HG03095 (cell line): ENCODE results near the gene SYNE3.

Source experiments
- ATAC-seq: cut with Tn5 transposase; IDR thresholded peaks from one replicate; pipeline ENCODE4 v1.9.1; 2021; ENCODE audit warnings: moderate library complexity; ENCODE audit not compliant: unreplicated experiment

The SYNE3 gene

DNA sequence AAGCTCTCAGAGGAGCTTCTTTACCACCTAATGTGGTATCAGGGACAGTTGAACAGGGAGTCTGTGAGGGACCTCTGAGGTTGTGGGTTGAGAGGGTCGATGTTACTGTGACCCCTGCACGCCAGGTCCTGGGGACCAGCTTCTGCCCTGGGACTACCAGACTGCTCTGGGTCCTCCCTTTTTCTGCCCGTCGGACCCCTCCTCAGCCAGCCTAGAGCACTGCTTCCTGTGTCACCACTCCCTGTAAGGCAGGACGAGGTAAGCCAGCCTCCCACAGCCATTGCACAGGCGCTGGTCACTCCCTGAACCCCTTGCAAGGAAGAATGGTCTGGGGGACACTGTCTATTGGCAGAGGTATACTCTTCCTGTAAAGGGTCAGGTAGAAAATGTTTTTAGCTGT, 38.1 kb downstream of the SYNE3 start:
- ATAC-seq, result no peak

DNA sequence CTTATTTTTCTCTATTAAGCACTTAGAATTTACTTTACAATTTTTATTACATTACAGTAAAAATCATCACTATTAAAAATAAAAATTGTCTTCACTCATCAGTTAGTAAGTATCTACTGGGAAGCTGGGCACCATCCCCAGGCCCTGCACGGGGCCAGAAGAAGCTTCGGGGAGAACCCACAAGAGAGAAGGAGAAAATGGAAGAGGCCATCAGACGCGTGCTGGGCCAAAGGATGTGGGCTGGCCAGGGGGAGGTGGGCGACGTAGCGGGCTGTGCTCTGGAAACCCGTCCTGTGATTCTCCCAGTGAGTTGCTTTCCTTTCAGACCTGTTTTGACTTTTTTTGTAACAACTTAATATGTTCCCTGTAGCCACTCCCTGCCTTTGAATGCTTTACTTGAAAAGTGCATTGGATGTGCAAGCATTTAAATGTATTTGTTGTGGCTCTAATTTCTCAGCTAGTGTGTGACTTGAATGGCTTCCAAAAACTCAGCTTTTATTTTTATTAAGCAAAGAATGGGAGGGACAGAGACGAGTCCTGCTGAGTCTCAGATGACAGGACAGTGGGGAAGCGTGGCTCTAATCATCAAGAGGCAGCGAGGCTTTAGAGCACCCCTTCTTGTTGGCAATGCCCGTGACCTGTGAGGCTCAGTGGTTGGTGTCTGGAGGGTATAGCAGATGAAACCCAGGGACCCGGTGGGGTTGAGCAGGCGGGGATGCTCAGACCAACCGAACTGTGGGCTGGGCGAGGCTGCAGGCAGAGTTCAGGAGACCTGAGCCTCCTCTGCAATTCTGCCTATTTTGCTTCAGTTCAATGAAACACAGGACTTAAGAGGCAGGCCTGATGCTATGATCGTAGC, 38.8 kb downstream of the SYNE3 start:
- ATAC-seq, result no peak

DNA sequence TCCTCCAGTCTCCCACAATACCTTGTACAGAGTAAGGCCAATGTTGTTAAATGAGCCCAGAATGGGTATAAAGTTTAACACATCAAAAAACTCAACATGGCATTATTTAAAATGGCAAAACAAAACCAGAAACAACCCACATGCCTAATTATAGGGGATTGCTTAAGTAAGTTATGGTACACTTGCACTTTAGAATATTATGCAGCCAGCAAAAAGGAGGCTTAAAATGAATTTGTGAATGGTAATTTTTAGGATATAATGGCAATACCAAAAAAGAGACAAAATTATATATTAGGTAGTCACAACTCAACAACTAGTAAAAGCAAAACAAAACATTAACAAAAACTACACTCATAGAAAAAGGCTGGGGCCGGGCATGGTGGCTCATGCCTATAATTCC, 39.7 kb downstream of the SYNE3 start:
- no peak for ATAC-seq

DNA sequence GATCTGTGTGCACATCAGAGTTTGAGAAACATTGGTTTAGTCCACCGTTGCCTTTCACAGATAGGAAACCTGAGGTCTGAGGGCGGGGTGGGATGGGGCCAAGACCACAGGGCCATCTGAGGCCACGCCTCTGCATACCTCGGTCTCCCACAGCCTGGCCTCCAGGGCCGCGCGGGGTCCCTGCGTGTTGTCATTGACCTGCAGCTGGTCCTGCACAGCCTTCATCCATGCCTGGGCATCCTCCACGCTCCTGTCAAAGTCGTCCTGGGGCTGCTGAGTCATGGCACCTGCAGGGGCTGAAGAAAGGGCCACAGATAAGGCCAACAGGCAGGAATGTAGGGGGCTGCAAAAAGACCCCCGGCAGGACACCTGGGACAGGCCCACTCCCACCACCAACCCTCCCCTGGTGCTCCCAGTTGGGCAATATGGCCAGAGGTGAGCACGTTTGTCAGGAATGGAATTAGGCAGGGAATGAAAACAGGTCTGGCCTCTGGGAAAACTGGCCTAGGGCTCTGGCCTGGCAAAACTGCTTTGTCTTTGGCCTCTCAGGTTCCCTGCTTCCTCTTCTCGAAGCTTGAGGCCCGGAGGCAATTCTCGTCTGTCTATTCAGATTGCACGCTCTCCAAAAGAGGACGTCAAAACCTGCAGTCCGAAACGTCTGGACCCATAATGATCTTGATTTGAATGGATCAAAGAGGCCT, 40.8 kb downstream of the SYNE3 start:
- ATAC-seq, result no peak

DNA sequence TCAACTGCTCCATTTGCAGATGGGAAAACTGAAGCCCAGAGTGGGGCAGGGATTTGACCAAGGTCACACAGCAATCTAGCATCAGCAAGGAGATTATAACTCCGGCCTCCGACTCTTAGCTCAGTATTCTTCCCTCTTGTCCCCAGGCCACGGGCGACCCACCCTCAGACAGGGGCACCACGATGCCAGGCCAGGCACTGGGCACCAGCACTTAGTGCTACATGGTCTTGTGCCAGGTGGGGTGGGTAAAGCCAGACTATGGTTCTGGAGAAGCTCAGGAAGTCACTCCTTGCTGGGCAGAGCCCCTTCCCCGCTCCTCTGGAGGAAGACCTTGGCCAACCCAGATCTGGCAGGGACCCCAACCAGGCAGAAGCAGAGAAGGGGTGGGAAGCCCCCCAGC, 41.5 kb downstream of the SYNE3 start:
- ATAC-seq, result no peak

DNA sequence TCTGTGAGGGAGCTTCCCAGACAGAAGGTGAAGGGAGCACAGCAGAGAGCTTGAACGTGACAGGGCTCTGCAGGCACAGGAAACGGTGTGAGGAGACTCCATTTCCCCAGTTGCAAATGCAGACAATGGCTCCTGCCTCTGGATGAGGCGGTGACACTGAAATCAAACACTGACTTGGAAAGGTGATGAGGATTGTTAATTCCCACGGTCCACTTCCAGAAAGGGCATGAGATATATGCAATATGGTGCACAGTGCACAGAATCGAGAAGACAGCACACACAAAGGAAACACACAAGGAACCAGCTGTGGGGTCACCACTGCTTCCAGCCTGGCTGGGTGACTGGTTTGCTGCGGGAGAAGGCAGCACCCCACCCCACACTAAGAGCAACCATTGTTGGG, 42.0 kb downstream of the SYNE3 start:
- no peak for ATAC-seq

DNA sequence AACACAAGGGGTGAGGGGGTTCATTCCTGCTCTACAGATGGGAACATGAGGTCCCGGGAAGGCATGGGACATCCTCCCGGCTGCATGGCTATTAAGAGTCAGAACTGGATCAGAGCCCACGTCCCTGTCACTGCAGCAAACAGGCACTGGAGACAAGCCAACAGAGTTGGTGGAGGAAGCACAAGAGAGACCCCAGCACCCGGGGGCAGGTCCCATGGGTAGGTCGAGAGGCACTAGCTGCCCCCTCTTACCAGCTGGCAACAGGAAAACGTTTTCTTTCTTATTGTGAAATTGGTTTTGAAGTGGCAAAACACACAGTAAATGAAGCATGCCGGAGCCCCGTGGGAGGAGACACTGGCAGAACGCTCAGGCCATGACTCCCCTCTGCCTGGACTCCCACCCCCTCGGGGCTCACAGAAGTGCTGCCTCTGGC, 43.6 kb downstream of the SYNE3 start:
- ATAC-seq, result no peak

DNA sequence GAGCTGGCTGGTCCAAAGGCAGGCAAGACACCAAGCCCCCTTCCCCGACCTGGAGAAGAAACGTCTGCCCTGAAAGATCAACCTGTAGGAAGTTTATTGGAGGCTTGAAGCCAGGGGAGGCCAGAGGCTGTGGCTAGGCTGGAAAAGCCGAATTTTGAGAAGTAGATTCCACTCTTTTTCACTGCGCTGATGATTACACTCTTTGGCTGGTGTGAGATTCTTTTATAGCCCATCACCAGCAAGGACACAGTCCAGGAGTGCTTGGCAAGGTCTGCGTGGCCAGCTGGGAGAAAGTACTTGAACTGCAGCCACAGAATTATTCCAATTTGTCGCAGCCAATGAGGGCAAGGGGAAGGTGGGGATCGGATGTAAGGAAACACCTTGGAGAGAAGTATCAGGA, 45.0 kb downstream of the SYNE3 start:
- ATAC-seq, result no peak

DNA sequence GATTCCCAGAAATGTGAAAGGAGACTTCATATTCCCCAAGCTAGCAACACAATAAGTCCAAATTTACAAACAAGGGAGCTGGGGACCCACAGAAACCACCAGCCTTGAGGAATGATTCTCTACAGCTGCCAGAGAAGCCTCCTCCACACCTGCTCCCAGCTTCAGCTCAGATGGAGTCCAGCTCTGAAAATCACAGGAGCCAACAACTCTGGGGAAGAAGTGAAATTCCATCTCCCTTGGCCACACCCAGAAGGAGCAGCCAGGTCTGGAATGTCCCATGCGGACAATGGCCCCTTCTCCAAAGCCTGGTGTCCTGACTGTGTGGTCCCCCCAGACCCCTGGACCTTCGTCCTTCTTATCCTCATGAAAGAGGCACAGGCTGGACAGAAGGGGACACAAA, 45.4 kb downstream of the SYNE3 start:
- no peak for ATAC-seq

DNA sequence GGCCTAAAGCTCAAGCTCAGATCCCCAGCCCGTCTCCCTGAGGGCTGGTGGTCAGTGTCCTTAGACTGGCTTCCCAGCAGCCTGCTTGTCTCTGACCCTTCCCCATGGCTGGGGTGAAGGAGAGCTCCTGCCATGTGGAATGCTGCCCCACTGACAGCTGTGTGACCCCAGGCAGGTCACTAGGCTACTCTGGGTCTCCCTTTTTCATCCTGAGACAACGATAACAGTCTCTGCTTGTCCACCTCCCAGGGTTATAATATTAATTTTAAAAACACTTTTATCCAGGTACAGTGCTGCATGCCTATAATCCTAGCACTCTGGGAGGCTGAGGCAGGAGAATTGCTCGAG, 47.3 kb downstream of the SYNE3 start:
- no peak for ATAC-seq

DNA sequence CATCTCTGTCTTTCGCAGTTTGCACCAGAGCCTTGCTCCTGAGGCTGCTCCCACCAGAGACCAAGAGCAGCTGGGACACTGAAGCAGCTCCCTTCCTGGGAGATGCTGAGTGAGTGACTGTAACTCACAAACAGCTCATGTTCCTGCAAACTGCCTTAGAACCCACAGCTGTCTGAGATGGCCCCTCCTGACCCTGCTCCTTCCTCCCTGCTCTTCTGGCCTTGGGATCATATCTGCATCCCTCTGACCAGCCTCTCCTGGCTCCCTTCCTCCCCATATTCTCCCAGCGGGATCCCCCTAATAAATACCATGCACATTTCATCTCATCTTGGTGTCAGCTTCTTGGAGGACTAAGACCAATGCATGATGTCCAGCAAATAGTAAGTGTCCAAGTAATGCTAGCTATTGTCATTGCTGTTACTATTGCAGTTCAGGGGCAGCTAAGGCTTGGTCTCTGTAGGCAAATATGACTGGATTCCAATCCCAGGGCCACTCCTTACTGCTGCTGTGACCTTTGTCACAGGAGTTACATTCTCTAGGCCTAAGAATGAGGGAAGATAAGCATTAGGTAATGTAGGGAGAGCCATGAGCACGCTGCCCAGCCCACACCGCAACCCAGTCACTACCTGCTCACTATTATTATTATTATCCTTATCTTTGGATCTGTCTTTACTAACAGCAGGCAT, 47.9 kb downstream of the SYNE3 start:
- ATAC-seq, result no peak

DNA sequence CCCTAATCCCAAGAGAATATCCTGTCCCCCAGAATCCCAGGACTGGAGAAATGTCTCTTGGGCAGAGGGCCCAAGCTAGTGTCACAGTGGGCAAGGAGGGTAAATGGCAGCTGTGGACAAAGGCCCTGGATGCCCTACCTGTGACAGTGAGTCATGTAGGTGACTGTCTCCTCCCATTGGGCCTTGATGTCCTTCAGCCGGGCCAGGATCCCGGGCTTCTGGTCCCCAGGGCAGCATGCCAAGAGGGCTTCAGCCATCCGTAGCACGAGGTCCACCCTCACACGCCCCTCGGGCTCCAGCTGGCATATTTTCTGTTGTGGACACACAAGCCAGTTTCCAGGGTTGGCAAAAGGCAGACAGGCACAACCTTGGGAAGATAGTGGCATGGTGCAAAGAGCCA, 48.8 kb downstream of the SYNE3 start:
- ATAC-seq, result no peak

DNA sequence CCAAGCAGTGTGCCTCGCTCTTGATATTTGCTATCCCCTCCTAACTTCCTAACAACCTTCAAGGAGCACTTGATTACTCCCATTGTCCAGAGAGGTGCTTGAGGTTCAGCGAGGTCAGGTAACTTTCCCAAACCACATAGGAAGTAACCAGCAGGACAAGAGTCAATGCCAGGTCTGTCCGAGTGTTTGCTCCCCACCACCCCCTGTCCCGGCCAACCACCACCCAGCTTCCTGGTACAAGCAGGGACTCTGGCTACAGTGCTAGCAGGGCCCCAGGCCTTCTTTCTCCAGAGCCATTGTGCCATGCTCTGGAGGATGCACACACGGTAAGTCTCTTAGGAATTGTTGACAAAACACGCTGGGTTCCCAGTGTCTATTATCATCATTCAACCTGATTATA, 49.2 kb downstream of the SYNE3 start:
- no peak for ATAC-seq
